Parathyroid adenoma (tissue), 2 donors: ENCODE data around the gene PRKN.

Experiments used
- H2AFZ ChIP-seq: fragments of 300-600 bp; sonication (generic); one replicate; pipeline ENCODE4 v1.7.0; 2017; ENCODE audit warnings: antibody characterized with exemption, mild to moderate bottlenecking
- H3K27ac ChIP-seq: fragments of 300-600 bp; sonication (generic); one replicate; pipeline ENCODE4 v1.7.0; 2017
- H3K27me3 ChIP-seq: fragments of 300-600 bp; sonication (generic); one replicate; pipeline ENCODE4 v1.7.0; 2017; ENCODE audit warnings: low read length; ENCODE audit not compliant: control insufficient read depth, insufficient read depth
- H3K36me3 ChIP-seq: fragments of 300-600 bp; sonication (generic); one replicate; pipeline ENCODE4 v1.7.0; 2017; ENCODE audit warnings: low read length; ENCODE audit not compliant: control insufficient read depth, insufficient read depth
- H3K4me1 ChIP-seq: fragments of 300-600 bp; sonication (generic); one replicate; pipeline ENCODE4 v1.7.0; 2017; ENCODE audit warnings: control low read depth
- H3K4me2 ChIP-seq: fragments of 300-600 bp; sonication (generic); one replicate; pipeline ENCODE4 v1.7.0; 2017; ENCODE audit warnings: low read length
- H3K4me3 ChIP-seq: fragments of 300-600 bp; sonication (generic); one replicate; pipeline ENCODE4 v1.7.0; 2017; ENCODE audit warnings: low read depth, low read length
- H3K79me2 ChIP-seq: fragments of 300-600 bp; sonication (generic); one replicate; pipeline ENCODE4 v1.7.0; 2017; ENCODE audit warnings: control low read depth
- H3K9ac ChIP-seq: fragments of 300-600 bp; sonication (generic); one replicate; pipeline ENCODE4 v1.7.0; 2017; ENCODE audit warnings: mild to moderate bottlenecking
- H3K9me3 ChIP-seq: fragments of 300-600 bp; sonication (generic); one replicate; pipeline ENCODE4 v1.7.0; 2017; ENCODE audit warnings: low read length; ENCODE audit not compliant: control insufficient read depth
- TF ChIP-seq, protein P1 (sequence below): fragments of 300-600 bp; sonication (generic); IDR thresholded peaks from one replicate; pipeline ENCODE4 v1.7.0; 2017; ENCODE audit warnings: antibody characterized with exemption, mild to moderate bottlenecking
- donor health status: primary hyperparathyroidism.

The PRKN gene

DNA sequence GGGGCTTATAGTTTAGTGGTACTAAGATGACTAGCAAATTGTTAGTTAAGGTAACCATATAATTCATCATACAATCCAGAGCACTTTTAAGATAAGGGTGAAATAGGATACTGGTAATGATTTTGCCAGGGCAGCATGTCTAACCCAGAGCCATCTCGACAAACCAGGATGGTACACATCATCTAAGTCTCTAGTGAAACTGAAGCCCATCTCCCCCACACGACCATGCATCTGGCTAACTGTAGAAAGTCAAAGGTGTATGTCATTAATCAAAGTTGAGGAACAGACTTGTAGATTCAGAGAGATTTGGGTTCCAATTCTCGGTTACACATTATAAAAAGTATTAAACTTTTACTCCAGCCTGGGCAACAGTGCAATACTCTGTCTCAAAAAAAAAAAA is 78.3 kb downstream of the PRKN start:
- Histone ChIP-seq H3K4me3 (no peak overlapping the region), H3K79me2 (no peaks in the 10 kb centered on the region), H2AFZ (no peak overlapping the region), H3K9me3 (no peaks in the 10 kb centered on the region), H3K9ac (no peak overlapping the region), H3K4me2 (no peak overlapping the region), H3K4me1 (no peaks in the 10 kb centered on the region), H3K27me3 (no peaks in the 10 kb centered on the region), H3K36me3 (no peaks in the 10 kb centered on the region), H3K27ac (no peak overlapping the region)
- TF ChIP-seq, protein P1, sequence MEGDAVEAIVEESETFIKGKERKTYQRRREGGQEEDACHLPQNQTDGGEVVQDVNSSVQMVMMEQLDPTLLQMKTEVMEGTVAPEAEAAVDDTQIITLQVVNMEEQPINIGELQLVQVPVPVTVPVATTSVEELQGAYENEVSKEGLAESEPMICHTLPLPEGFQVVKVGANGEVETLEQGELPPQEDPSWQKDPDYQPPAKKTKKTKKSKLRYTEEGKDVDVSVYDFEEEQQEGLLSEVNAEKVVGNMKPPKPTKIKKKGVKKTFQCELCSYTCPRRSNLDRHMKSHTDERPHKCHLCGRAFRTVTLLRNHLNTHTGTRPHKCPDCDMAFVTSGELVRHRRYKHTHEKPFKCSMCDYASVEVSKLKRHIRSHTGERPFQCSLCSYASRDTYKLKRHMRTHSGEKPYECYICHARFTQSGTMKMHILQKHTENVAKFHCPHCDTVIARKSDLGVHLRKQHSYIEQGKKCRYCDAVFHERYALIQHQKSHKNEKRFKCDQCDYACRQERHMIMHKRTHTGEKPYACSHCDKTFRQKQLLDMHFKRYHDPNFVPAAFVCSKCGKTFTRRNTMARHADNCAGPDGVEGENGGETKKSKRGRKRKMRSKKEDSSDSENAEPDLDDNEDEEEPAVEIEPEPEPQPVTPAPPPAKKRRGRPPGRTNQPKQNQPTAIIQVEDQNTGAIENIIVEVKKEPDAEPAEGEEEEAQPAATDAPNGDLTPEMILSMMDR = no peak

DNA sequence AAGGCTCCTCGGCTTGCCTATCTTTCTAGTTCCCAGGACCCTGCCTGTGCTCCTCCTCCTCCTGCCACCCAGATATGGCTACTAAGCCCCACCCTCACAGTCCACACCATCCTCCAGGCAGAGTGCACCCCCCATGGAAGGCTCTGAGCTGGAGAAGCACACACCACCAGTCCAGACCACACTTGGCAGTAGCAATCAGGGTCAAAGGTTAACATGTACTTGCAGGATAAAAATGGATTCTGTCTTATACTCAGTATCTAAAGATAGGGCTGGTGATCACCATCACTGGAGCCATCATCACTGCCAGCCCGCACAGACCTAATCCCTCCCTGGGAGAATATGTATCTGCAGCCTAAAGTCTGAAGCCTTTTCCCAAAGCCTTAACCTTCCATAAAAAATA is 83.4 kb downstream of the PRKN start:
- no peak overlapping the region for H2AFZ ChIP-seq
- no peaks in the 10 kb centered on the region for H3K9me3 ChIP-seq
- no peaks in the 10 kb centered on the region for H3K4me1 ChIP-seq
- TF ChIP-seq, protein P1 = no peak
- no peak overlapping the region for H3K4me2 ChIP-seq
- no peak overlapping the region for H3K4me3 ChIP-seq
- no peaks in the 10 kb centered on the region for H3K27me3 ChIP-seq
- no peak overlapping the region for H3K9ac ChIP-seq
- H3K36me3 ChIP-seq = no peaks in the 10 kb centered on the region
- H3K27ac ChIP-seq = no peak overlapping the region
- H3K79me2 ChIP-seq = no peaks in the 10 kb centered on the region

DNA sequence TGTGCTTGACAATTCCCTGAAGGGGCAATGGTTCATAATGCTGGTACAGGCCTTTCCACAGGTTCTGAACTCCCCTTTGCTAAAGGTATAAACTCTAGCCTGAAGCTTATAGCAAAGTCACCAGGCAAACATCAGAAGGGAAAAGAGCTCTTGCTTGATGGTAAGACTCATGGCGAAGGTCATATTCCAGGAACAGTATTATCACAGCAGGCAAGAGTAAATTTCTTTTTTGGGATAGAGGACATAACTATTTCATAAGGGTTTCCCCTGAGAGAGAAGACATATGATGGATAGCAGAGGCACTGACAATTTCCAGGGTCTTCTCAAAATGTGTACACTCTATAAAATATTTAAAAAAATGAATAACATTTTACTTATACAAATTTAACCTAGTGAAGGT is 86.8 kb downstream of the PRKN start:
- no peaks in the 10 kb centered on the region for H3K27me3 ChIP-seq
- TF ChIP-seq, protein P1 = no peak
- H3K9ac ChIP-seq = no peak overlapping the region
- H3K36me3 ChIP-seq = no peaks in the 10 kb centered on the region
- H2AFZ ChIP-seq = no peak overlapping the region
- H3K79me2 ChIP-seq = no peaks in the 10 kb centered on the region
- no peaks in the 10 kb centered on the region for H3K9me3 ChIP-seq
- no peak overlapping the region for H3K27ac ChIP-seq
- H3K4me2 ChIP-seq = no peak overlapping the region
- no peak overlapping the region for H3K4me3 ChIP-seq
- no peaks in the 10 kb centered on the region for H3K4me1 ChIP-seq

DNA sequence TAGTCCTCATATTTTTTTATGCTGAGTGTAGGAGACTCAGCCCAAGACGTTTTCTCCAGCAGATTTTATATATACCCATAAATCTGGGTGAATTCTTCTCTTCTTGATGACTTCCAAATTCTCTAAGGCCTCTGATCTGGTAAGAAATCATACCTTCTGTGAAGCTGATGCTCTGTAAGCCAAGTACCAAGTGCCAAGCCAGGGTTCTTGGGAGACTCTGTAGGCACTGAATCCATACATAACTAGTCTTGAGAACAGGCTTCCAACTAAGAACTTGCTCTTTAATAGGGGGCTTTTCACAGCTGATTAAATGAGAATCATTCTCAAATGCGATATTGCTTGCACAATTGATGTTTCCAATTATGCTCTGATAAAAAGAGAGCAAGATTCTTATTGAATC is 87.6 kb downstream of the PRKN start:
- Histone ChIP-seq H3K9me3 (no peaks in the 10 kb centered on the region), H3K27ac (no peak overlapping the region), H3K27me3 (no peaks in the 10 kb centered on the region), H3K9ac (no peak overlapping the region), H3K79me2 (no peaks in the 10 kb centered on the region), H3K4me2 (no peak overlapping the region), H2AFZ (no peak overlapping the region), H3K4me1 (no peaks in the 10 kb centered on the region), H3K4me3 (no peak overlapping the region), H3K36me3 (no peaks in the 10 kb centered on the region)
- TF ChIP-seq, protein P1 = no peak

DNA sequence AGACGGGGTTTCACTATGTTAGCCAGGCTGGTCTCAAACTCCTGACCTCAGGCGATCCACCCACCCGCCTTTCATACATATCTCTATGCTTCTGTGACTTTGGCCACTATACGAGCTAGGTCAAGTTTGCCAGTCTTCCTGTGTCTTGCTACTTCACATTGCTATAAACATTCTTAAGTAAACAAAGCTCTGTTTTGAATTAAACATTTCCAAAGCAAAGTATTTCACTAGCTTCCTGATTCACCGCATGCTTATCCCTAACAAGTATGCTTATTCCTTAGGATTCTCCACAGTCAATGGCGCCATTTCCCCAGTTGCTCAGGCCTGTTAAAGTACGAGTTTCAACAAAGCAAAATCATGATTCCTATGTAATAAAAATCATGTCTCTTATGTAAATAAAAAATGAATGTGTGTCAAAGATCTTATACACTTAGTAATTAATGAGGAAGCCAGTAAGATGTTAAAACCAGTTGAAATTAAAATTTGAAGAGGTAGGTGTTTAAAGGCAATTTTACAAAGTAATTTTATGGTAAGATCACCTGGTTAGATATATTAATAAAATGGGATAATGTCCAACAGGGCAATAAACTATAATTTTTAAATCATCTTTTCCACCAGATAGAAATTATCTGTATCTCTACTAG is 88.5 kb downstream of the PRKN start:
- Histone ChIP-seq H2AFZ (no peak overlapping the region), H3K4me1 (no peaks in the 10 kb centered on the region), H3K27me3 (no peaks in the 10 kb centered on the region), H3K4me3 (no peak overlapping the region), H3K9me3 (no peaks in the 10 kb centered on the region), H3K9ac (no peak overlapping the region), H3K36me3 (no peaks in the 10 kb centered on the region), H3K4me2 (no peak overlapping the region), H3K79me2 (no peaks in the 10 kb centered on the region), H3K27ac (no peak overlapping the region)
- TF ChIP-seq, protein P1 = no peak
